NCI-H1694 (cell line): Measurements from ENCODE around the gene CERS5.
A peak's percentile ranks its signal among the peaks of the same experiment; 100 is the strongest.

Experiments used
- DNase-seq: peaks from one replicate; lab custom pipeline; 2025; lab: John Stamatoyannopoulos, UW

The CERS5 gene, protein sequence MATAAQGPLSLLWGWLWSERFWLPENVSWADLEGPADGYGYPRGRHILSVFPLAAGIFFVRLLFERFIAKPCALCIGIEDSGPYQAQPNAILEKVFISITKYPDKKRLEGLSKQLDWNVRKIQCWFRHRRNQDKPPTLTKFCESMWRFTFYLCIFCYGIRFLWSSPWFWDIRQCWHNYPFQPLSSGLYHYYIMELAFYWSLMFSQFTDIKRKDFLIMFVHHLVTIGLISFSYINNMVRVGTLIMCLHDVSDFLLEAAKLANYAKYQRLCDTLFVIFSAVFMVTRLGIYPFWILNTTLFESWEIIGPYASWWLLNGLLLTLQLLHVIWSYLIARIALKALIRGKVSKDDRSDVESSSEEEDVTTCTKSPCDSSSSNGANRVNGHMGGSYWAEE

DNA sequence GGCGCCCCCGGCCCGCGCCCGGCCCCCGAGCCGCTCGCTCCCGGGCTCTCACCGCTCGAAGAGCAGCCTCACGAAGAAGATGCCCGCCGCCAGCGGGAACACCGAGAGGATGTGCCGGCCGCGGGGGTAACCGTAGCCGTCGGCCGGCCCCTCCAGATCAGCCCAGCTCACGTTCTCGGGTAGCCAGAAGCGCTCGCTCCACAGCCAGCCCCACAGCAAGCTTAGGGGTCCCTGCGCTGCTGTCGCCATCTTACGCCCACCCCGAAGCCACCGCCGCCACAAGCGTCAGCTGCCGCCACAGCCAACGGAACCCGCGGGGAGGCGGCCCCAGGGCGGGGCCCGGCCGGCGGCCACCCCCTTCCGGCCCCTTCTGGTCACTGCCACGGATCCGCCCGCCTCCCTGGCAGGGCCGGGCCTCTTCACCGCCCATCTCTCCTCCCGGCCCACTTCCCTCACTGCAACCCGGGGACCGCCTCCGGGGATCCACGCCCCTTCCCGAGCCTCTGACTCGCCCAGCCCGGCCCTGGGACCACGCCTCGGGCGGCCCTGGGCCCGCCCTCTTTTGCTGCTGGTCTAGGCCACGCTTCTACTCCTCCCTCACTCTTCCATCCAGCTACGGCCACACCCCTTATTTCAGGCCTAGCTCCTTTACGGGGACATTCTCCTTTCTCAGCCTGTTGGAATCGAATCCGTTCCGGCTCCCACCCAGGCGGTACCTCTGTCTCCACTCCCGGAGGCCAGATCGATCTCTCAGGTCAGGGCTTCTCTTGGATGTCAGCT lies at the start of gene CERS5:
Gene CERS5 (minus strand): TSS at position 321 of the 780 bp plus-strand sequence. CDS start 72 bp downstream, at position 249.
- peak; percentile 91 for DNase-seq

DNA sequence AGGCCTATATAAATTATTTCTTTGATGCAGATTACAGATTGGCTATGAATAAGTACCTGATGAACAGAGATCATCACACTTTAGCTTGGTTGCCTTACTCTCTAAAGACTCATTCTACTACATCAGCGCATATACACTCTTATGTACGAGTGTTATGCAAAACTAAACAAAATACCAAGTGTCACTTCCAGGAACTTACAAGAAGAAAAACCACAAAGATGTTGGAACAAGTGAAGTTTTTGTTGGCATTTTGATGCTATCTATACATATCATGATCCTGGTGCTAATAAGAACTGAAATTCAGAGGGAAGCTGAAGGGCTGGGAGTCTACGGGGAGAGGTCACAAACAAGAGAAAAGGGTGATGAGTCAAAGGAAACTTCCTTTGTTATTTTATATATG lies 47.9 kb upstream of the CERS5 start:
- DNase-seq = no peak

DNA sequence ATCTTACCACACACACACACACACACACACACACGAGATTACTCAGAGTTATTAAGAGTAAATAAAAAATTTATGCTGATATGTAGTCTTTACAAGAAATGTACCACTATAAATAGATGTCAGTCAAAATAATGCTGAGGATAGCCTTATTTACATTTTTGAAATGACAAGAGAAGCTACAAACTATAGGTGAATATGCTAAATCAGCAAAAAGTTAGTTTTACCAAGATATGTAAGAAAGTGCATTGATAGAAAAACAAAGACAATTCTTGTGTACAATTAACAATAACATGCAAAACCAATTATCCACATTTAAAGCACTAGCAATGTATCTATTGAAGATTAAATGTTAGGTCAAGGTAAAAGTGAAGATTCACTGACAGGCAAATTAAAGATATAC lies 46.8 kb upstream of the CERS5 start:
- DNase-seq = no peak

DNA sequence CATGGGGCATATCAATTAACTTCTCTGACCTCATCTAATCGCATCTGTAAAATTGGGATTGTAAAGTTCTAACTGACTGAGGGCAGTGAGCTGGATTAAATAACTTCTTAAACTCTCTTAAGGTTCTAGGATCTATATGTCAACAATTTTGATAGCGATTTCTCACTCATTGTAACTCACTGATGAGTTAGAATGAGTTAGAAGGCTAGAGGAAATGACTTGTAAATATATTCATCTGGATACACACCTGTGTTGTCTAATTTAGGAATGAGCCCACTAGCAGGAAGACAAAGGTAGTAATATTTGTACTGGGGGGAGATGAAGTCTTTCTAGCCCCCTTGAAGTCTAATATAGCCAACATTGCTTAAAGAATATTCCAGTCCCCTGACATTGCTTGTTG lies 46.3 kb upstream of the CERS5 start:
- no peak for DNase-seq

GRCh38 chr12:50212071-50212467 lies 44.9 kb upstream of the CERS5 start:
- no peak for DNase-seq

- no peak for DNase-seq
Measured at GRCh38 chr12:50211392-50212070, 44.4 kb upstream of the CERS5 start.

- no peak for DNase-seq
Measured at GRCh38 chr12:50207424-50207823, 40.3 kb upstream of the CERS5 start.

GRCh38 chr12:50205648-50206047 lies 38.5 kb upstream of the CERS5 start:
- DNase-seq = no peak

- no peak for DNase-seq
Measured at GRCh38 chr12:50203691-50204090, 36.5 kb upstream of the CERS5 start.

GRCh38 chr12:50201987-50202521 lies 34.9 kb upstream of the CERS5 start:
- DNase-seq = no peak

DNA sequence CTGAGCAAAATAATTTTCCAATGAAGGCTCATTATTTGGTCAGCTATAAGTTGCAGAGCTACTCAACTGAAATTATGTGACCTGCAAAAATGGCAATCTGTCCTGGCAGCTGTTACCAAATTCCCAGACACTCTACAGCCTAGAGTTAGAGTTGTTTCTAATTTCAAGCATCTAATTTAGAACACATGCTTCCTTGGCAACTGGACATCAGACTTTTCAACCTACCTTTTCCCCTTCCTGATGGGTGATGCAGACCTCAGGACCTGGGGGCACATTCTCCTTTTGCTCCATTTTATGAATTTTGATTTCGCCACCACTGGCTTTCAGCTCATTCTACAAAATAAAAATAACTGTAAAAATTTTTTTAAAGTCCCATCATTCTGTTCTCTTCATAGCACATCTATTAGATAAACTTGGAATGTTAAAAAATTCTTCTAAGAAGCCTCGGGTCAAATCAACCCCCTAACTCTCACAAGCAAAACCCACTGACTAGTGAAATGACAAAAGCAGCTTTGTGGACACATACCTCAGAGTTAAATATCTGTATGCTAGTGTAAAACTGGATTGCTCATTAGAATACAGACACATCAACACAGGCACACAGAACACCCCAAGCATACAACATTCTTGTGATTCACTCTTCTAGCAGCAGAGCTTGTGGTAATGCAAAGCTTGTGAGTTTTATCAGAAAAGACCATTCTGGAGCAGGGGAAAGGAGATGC lies 33.5 kb upstream of the CERS5 start:
- DNase-seq = no peak

GRCh38 chr12:50198829-50199228 lies 31.7 kb upstream of the CERS5 start:
- no peak for DNase-seq

DNA sequence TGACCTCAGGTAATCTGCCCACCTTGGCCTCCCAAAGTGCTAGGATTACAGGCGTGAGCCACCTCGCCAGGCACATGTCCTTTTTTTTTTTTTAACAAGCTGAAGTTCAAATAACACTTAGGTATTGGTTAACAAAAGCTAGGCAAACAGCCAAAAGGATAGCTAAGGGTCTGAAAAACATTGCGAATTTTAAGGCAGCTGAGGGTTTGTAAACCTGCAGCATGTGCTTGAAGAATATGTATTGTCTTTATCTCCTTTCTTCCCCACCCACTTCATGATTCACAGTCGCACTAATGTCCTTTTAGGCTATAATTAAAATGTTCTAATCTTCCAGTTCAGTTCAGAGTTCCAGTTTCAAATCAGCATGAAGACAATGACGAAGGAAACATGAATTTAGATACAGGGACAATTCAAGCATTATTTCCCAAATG lies 30.1 kb upstream of the CERS5 start:
- no peak for DNase-seq

DNA sequence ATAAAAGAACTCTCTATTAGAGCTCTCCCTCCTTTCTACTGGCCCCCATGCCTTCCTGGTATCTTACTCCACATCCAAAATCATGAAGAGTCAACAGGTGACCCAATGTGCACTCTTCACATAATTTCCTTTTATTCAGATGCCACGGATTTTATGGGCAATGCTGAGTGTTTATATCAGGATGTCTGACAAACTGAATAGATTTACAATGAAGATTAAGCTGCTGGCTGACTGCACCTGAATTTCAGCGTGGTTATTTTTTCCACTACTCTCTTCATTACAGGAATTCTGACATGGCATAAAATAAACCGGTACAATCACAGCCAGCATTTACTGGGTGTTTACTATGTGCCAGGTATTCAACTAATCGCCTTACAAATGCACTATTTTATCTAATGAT lies 29.4 kb upstream of the CERS5 start:
- no peak for DNase-seq

DNA sequence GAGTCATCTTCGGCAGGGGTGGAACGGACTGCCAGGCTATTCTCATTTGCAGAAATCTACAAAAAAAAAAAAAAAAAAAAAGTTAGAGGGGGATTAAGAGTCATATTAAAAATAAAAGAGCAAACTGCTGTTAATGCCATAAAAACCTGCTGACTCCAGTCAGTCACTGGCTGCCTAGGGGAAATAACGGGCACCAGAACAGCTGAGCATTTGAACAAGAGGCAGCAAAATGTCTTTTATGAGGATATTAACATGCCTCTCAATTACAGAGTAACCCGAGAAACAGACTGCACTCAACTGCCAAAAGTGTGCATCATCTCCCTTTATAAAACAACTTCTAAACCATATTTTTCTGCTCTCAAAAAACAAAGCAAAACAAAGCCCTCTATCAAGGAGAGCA lies 28.7 kb upstream of the CERS5 start:
- DNase-seq = no peak

DNA sequence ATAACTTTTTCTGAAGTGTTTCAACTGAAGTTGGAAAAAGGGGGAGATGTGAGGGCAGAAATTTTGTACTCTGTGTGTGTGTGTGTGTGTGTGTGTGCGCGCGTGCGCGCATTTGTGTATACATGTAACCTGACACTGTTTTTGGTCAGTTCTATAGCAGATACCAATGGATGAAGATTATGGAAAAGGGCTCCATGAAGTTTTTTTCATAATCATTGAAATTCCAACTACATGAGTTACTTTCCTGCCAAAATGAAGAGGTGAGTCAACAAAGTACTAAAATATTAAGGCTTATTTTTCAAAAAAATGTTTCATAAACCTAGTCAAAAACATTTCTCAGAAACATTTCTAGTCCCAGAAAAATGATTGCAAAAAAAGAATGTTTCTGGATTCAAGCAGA lies 25.7 kb upstream of the CERS5 start:
- no peak for DNase-seq

- DNase-seq = no peak
Measured at GRCh38 chr12:50192236-50192635, 25.1 kb upstream of the CERS5 start.

DNA sequence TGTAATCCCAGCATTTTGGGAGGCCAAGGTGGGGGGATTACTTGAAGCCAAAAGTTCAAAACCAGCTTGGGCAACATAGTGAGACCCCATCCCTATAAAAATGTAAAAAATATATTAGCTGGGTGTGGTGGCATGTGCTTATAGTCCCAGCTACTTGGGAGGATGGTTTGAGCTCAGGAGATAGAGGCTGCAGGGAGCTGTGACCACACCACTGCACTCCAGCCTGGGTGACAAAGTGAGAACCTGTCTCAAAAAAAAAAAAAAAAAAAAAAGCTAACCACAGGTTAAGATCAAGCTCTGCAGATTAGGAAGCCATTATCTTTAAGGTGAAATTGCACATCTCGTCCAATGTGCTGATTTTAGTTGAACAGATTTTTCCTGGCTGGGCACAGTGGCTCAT lies 23.7 kb upstream of the CERS5 start:
- DNase-seq = no peak

DNA sequence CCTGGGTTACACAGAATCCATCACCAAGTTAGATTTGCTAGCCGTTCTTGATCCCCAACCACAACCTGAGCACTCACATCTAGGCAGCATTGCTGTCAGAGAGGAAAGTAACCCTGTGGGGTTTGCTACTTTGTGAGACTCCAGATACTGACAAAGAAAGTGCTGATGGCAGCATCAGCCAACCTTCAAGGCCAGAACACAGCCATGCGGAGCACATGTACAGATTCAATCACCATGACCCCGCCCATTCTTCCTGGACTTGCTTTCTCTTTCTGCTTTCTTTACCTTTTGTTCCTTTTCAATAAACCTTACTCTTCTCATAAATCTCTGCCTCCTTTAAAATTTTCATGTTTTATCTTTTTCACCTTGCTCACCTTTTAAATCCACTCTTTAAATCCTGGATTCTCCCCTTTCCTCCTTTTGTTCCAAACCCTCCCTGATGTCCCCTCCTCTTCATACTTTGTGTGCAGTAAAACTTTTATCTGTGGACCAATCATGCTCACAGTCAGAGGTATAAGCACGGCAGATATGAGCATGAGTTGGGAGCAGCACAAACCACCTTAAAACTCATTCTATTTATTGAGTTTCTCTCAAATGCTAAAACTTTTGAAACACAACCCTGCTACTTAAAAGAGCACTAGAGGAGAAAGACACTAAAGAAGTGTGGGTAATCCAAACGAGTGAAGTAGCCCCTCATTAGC lies 21.9 kb upstream of the CERS5 start:
- no peak for DNase-seq

DNA sequence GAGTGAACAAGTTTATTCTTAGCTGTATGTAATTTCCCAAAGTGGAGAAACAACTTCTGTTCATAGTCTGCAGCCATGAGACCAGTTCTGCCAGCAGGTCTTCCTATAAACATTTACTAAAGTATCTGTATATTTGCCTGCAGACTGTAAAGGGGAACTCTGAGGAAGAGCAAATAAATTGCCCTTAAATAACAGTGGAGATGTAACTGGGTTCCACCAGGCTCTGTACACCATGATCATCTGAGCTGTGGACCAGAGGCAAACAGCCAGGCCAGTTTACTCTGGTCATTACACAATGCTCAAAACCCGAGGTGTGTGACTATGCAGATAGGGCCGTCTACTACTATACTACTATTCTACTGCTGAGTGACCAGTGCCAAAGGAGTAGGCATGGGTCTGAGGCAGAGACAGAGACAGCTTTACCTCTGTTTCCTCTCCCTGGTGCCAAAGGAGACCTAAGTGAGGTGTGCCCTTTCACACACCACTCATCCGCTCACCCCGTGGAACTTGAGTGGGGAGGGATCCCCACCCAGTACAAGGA lies 21.1 kb upstream of the CERS5 start:
- DNase-seq = no peak
